ENCODE results near the gene ID1. TPM values are rescaled to one million over a fixed set of nuclear protein-coding genes. Genes with fewer than 3 reads are reported as not detected.

The ID1 gene
- total and polyA plus RNA-seq, 2 of the 13 experiments (the other 11 are each of a cell fraction or from before 2014, with no cell fraction given) = 320 to 419 TPM

GRCh38 chr20:31560094-31560745 lies 44.9 kb upstream of the ID1 start (continued):
- no peak for TF ChIP-seq ZBTB10 (CRISPR knock-in tag; IDR thresholded peaks at IDR 0.05; ENCODE audit: borderline replicate concordance)
- TF ChIP-seq ZNF280B (CRISPR knock-in tag; IDR thresholded peaks at IDR 0.05; ENCODE audit: borderline replicate concordance) = no peak
- TF ChIP-seq PPARG (CRISPR knock-in tag; conservative IDR thresholded peaks at IDR 0.05) = no peak
- no peak for TF ChIP-seq DMAP1 (CRISPR knock-in tag; IDR thresholded peaks at IDR 0.05)
- no peak for TF ChIP-seq MAF1 (CRISPR knock-in tag; IDR thresholded peaks at IDR 0.05; ENCODE audit: borderline replicate concordance)
- TF ChIP-seq IKZF4 (CRISPR knock-in tag; IDR thresholded peaks at IDR 0.05; ENCODE audit: borderline replicate concordance, low read depth, not compliant biosample characterization) = no peak
- TF ChIP-seq PRDM4 (CRISPR knock-in tag; IDR thresholded peaks at IDR 0.05; ENCODE audit: borderline replicate concordance) = no peak
- TF ChIP-seq ZNF382 (CRISPR knock-in tag; IDR thresholded peaks at IDR 0.05; ENCODE audit: borderline replicate concordance) = no peak
- TF ChIP-seq GPN1 (CRISPR knock-in tag; IDR thresholded peaks at IDR 0.05; ENCODE audit: borderline replicate concordance) = no peak
- TF ChIP-seq MLXIP (CRISPR knock-in tag; IDR thresholded peaks at IDR 0.05; ENCODE audit: borderline replicate concordance) = no peak
- no peak for TF ChIP-seq ZNF646 (CRISPR knock-in tag; IDR thresholded peaks at IDR 0.05)

All from HepG2 (cell line).